ENCODE results near the gene IFIT2. TPM values are rescaled to one million over a fixed set of nuclear protein-coding genes. Genes with fewer than 3 reads are reported as not detected.

Gene IFIT2
- total and polyA plus RNA-seq, 2 experiments from 2014 or later = 2.9 to 4.6 TPM

DNA sequence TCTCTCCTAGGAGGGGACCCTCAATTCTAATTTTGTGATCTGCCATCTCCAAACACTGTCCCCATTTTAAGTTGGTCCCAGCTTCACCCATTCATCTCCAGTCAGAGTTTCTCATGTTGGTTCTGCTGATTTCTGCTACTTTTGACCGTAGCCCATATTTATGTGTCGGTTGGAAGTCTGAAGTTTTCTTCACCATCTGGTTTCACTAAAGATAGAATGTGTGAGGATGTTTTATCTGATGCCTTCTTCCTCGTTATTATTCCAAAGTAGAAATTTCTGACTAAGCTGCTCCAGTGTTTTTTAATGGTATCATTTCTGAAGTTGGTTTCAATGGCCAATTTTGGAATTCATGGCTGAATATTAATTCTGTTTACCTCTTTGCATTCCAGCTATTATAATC is 21.3 kb upstream of the IFIT2 start:
- Histone ChIP-seq H3K9me3 (ENCODE audit: low read depth) (no peaks in the 10 kb centered on the region), H2AFZ (no peak overlapping the region), H3K4me3 (no peak overlapping the region), H3K36me3 (replicated peaks; ENCODE audit: insufficient read depth, low read depth) (no peaks in the 10 kb centered on the region), H3K79me2 (no peaks in the 10 kb centered on the region), H4K20me1 (ENCODE audit: insufficient read depth, poor library complexity, severe bottlenecking) (no peaks in the 10 kb centered on the region), H3K4me2 (no peak overlapping the region), H3K9me2 (replicated peaks; ENCODE audit: insufficient read depth) (no peaks in the 10 kb centered on the region), H3K27ac (no peak overlapping the region), H3K27me3 (no peaks in the 10 kb centered on the region), H3K4me1 (ENCODE audit: insufficient read depth) (peaks cover 28% of the 10 kb centered on the region)
- TF ChIP-seq, protein P1, sequence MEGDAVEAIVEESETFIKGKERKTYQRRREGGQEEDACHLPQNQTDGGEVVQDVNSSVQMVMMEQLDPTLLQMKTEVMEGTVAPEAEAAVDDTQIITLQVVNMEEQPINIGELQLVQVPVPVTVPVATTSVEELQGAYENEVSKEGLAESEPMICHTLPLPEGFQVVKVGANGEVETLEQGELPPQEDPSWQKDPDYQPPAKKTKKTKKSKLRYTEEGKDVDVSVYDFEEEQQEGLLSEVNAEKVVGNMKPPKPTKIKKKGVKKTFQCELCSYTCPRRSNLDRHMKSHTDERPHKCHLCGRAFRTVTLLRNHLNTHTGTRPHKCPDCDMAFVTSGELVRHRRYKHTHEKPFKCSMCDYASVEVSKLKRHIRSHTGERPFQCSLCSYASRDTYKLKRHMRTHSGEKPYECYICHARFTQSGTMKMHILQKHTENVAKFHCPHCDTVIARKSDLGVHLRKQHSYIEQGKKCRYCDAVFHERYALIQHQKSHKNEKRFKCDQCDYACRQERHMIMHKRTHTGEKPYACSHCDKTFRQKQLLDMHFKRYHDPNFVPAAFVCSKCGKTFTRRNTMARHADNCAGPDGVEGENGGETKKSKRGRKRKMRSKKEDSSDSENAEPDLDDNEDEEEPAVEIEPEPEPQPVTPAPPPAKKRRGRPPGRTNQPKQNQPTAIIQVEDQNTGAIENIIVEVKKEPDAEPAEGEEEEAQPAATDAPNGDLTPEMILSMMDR (IDR thresholded peaks at IDR 0.05; ENCODE audit: poor library complexity) = no peak
- TF ChIP-seq EZH2phosphoT487 (IDR thresholded peaks at IDR 0.05; ENCODE audit: low read depth, severe bottlenecking, unreplicated experiment) (no peak), EZH2 (IDR thresholded peaks at IDR 0.05; ENCODE audit: borderline replicate concordance) (no peak)
- 51% methylated on average over 3 of the region's 3 CpGs for WGBS (ENCODE audit: low lambda C conversion rate, missing lambda C conversion rate)
- no peak for DNase-seq (ENCODE audit: low spot score)

DNA sequence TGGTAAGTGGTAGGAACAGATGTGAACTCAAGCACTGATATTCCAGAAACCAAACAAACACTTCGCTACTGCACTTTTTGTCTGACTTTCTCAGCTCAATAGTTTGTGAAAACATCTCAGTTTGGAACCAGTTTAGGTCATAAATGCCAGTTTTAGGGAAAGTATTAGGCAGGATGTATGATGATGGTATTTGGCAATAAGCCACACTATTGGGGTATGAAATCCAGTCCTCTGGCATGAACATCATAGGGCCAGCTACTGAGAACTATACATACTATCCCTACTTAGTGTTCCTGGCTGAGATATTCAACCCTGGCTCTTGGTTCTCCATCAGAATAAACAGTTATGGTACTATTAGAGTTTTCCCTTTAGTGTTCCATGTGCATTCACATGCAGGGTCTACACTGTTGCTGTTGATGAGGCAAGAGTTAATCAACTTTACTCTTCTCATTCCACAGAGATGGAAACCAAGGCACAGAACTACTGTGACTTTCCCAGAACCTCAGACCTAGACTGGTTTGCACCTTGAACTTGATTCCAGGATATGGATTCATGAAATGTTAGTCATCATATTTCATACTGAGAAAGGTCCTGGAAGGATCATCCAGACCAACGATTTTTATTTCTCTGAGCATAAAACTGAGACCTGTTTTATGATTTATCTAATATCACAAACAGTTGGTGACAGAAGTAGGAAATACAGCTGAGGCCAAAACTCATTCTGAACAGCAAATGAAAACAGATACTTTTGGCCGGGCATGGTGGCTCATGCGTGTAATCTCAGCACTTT is 20.0 kb upstream of the IFIT2 start:
- H3K79me2 ChIP-seq = no peaks in the 10 kb centered on the region
- DNase-seq (ENCODE audit: low spot score) = no peak
- no peaks in the 10 kb centered on the region for H4K20me1 ChIP-seq (ENCODE audit: insufficient read depth, poor library complexity, severe bottlenecking)
- no peak overlapping the region for H2AFZ ChIP-seq
- H3K27me3 ChIP-seq = no peaks in the 10 kb centered on the region
- peaks cover 28% of the 10 kb centered on the region for H3K4me1 ChIP-seq (ENCODE audit: insufficient read depth)
- no peak overlapping the region for H3K4me2 ChIP-seq
- 92% methylated on average over 4 of the region's 4 CpGs for WGBS (ENCODE audit: low lambda C conversion rate, missing lambda C conversion rate)
- no peak overlapping the region for H3K4me3 ChIP-seq
- TF ChIP-seq EZH2phosphoT487 (IDR thresholded peaks at IDR 0.05; ENCODE audit: low read depth, severe bottlenecking, unreplicated experiment) (no peak), EZH2 (IDR thresholded peaks at IDR 0.05; ENCODE audit: borderline replicate concordance) (no peak)
- TF ChIP-seq, protein P1 (IDR thresholded peaks at IDR 0.05; ENCODE audit: poor library complexity) = no peak
- H3K9me2 ChIP-seq (replicated peaks; ENCODE audit: insufficient read depth) = no peaks in the 10 kb centered on the region
- no peaks in the 10 kb centered on the region for H3K9me3 ChIP-seq (ENCODE audit: low read depth)
- no peak overlapping the region for H3K27ac ChIP-seq
- no peaks in the 10 kb centered on the region for H3K36me3 ChIP-seq (replicated peaks; ENCODE audit: insufficient read depth, low read depth)

DNA sequence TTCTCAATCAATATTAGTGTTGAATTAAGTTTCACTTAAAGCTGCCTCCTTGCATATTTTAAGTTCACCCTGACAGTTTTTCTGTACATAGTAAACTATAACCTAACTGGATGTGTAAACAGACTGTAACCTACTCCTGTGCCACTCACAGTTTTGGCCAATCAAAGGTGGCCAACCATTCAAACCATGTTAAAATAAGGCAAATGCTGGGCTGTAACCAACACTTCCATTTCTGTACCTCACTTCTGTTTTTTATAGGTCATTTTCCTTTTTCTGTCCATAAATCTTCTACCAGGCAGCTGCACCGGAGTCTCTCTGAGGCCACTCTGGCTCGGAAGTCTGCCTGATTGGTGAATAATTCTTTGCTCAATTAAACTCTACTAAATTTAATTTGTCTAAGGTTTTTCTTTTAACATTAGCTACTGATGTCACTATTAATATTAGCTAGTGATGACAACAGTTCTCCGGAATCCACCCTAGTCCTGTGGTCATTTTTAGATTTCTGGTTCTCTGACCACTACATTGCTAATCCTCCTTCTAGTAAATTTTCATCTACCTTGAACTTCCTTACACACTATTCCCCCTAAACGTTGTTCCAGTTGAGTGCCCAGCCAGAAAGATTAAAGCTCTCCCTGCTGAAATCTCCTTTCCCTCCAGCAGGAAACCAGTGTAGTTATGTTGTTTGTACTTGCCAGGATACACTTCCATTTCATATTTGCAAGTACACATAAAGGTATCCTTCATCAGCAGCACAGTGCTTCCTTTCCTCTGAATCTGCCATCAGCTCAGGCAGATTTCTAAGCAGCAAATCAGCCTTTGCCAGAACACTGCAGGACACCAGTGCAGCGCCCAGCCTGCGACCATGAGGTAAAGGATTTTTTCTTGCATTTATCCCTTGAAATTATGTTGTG is 18.6 kb upstream of the IFIT2 start:
- Histone ChIP-seq H3K4me1 (ENCODE audit: insufficient read depth) (peaks cover 20% of the 10 kb centered on the region), H2AFZ (peak overlapping the region; percentile 34), H3K36me3 (replicated peaks; ENCODE audit: insufficient read depth, low read depth) (no peaks in the 10 kb centered on the region), H3K27me3 (no peaks in the 10 kb centered on the region), H3K9me3 (ENCODE audit: low read depth) (no peaks in the 10 kb centered on the region), H4K20me1 (ENCODE audit: insufficient read depth, poor library complexity, severe bottlenecking) (no peaks in the 10 kb centered on the region), H3K4me3 (no peak overlapping the region), H3K4me2 (peak overlapping the region; percentile 67), H3K79me2 (no peaks in the 10 kb centered on the region), H3K9me2 (replicated peaks; ENCODE audit: insufficient read depth) (no peaks in the 10 kb centered on the region), H3K27ac (peak overlapping the region; percentile 74)
- 48% methylated on average over 6 of the region's 6 CpGs for WGBS (ENCODE audit: low lambda C conversion rate, missing lambda C conversion rate)
- TF ChIP-seq, protein P1 (IDR thresholded peaks at IDR 0.05; ENCODE audit: poor library complexity) = no peak
- no peak for TF ChIP-seq EZH2phosphoT487 (IDR thresholded peaks at IDR 0.05; ENCODE audit: low read depth, severe bottlenecking, unreplicated experiment)
- no peak for TF ChIP-seq EZH2 (IDR thresholded peaks at IDR 0.05; ENCODE audit: borderline replicate concordance)
- no peak for DNase-seq (ENCODE audit: low spot score)
